ENCODE results near the gene PTPRM. TPM values are rescaled to one million over a fixed set of nuclear protein-coding genes. Genes with fewer than 3 reads are reported as not detected.
A peak's percentile ranks its signal among the peaks of the same experiment; 100 is the strongest.

PTPRM gene
- total RNA-seq, 1 donor from 2014 or later: 71.3 TPM

GRCh38 chr18:7661207-7661606 is 94.1 kb downstream of the PTPRM start:
- TF ChIP-seq CTCF (IDR thresholded peaks at IDR 0.05; ENCODE audit: unreplicated experiment): no peak
- Mint-ChIP-seq H3K4me1 (peaks cover 6% of the 10 kb centered on the region), H3K27me3 (ENCODE audit: low read depth) (no peaks in the 10 kb centered on the region), H3K27ac (no peak overlapping the region), H3K9me3 (no peaks in the 10 kb centered on the region), H3K4me3 (no peak overlapping the region), H3K36me3 (peaks cover 2% of the 10 kb centered on the region)
- no peak for DNase-seq (ENCODE audit: low spot score in 2 of 2, unreplicated experiment in 2 of 2)

GRCh38 chr18:7662866-7663265 is 95.8 kb downstream of the PTPRM start:
- DNase-seq (ENCODE audit: low spot score in 2 of 2, unreplicated experiment in 2 of 2): no peak
- Mint-ChIP-seq H3K4me3 (no peak overlapping the region), H3K36me3 (peaks cover 2% of the 10 kb centered on the region), H3K27ac (no peak overlapping the region), H3K4me1 (peaks cover 5% of the 10 kb centered on the region), H3K27me3 (ENCODE audit: low read depth) (no peaks in the 10 kb centered on the region), H3K9me3 (no peaks in the 10 kb centered on the region)
- TF ChIP-seq CTCF (IDR thresholded peaks at IDR 0.05; ENCODE audit: unreplicated experiment): no peak

- TF ChIP-seq CTCF (IDR thresholded peaks at IDR 0.05; ENCODE audit: unreplicated experiment): no peak
- Mint-ChIP-seq H3K4me3 (no peak overlapping the region), H3K9me3 (no peaks in the 10 kb centered on the region), H3K36me3 (peaks cover 2% of the 10 kb centered on the region), H3K27ac (no peak overlapping the region), H3K27me3 (ENCODE audit: low read depth) (no peaks in the 10 kb centered on the region), H3K4me1 (peaks cover 9% of the 10 kb centered on the region)
- no peak for DNase-seq (ENCODE audit: low spot score in 2 of 2, unreplicated experiment in 2 of 2)
Measured at GRCh38 chr18:7663366-7664312, 96.5 kb downstream of the PTPRM start.

GRCh38 chr18:7666195-7666776 is 99.2 kb downstream of the PTPRM start:
- Mint-ChIP-seq H3K27ac (no peak overlapping the region), H3K36me3 (peaks cover 2% of the 10 kb centered on the region), H3K4me1 (peaks cover 7% of the 10 kb centered on the region), H3K4me3 (no peak overlapping the region), H3K9me3 (no peaks in the 10 kb centered on the region), H3K27me3 (ENCODE audit: low read depth) (no peaks in the 10 kb centered on the region)
- peak; percentile 30 for TF ChIP-seq CTCF (IDR thresholded peaks at IDR 0.05; ENCODE audit: unreplicated experiment)
- no peak for DNase-seq (ENCODE audit: low spot score in 2 of 2, unreplicated experiment in 2 of 2)

- Mint-ChIP-seq H3K4me1 (peaks cover 7% of the 10 kb centered on the region), H3K36me3 (no peaks in the 10 kb centered on the region), H3K27me3 (ENCODE audit: low read depth) (no peaks in the 10 kb centered on the region), H3K9me3 (no peaks in the 10 kb centered on the region), H3K4me3 (no peak overlapping the region), H3K27ac (no peak overlapping the region)
- DNase-seq (ENCODE audit: low spot score in 2 of 2, unreplicated experiment in 2 of 2): no peak
- no peak for TF ChIP-seq CTCF (IDR thresholded peaks at IDR 0.05; ENCODE audit: unreplicated experiment)
Measured at GRCh38 chr18:7668392-7668791, 101.3 kb downstream of the PTPRM start.
